H9 (cell line): ENCODE data around the gene DOCK1. TPM values are rescaled to one million over a fixed set of nuclear protein-coding genes. Genes with fewer than 3 reads are reported as not detected.

Source experiments
- DNase-seq: peaks from one replicate; pipeline ENCODE4 v3.0.0-alpha.2; 2017
- H2AFZ ChIP-seq: one replicate; pipeline ENCODE4 v1.6.1; 2013; ENCODE audit warnings: mild to moderate bottlenecking, low read length, control low read depth, moderate library complexity
- H2AK5ac ChIP-seq: 2 replicates; pipeline ENCODE4 v1.6.1; 2013; ENCODE audit warnings: low read length, control low read depth, mixed read lengths; ENCODE audit not compliant: insufficient read length
- H2BK120ac ChIP-seq: one replicate; pipeline ENCODE4 v1.6.1; 2013; ENCODE audit warnings: low read depth, mild to moderate bottlenecking, low read length, control low read depth, inconsistent platforms; ENCODE audit not compliant: poor library complexity, severe bottlenecking
- H2BK12ac ChIP-seq: 2 replicates; pipeline ENCODE4 v1.6.1; 2013; ENCODE audit warnings: low read length, control low read depth, mixed read lengths, low read depth; ENCODE audit not compliant: insufficient read length
- H2BK15ac ChIP-seq: 2 replicates; pipeline ENCODE4 v1.6.1; 2013; ENCODE audit warnings: low read depth, low read length, control low read depth
- H2BK20ac ChIP-seq: one replicate; pipeline ENCODE4 v1.6.1; 2013; ENCODE audit warnings: low read depth, mild to moderate bottlenecking, low read length, control low read depth, inconsistent platforms; ENCODE audit not compliant: poor library complexity, severe bottlenecking
- H2BK5ac ChIP-seq: 2 replicates; pipeline ENCODE4 v1.6.1; 2013; ENCODE audit warnings: low read length, control low read depth, mixed read lengths; ENCODE audit not compliant: insufficient read length
- H3K14ac ChIP-seq: 2 replicates; pipeline ENCODE4 v1.6.1; 2013; ENCODE audit warnings: low read length, control low read depth; ENCODE audit not compliant: insufficient read depth
- H3K18ac ChIP-seq: 2 replicates; pipeline ENCODE4 v1.6.1; 2013; ENCODE audit warnings: low read depth, mild to moderate bottlenecking, mixed read lengths, low read length, control low read depth; ENCODE audit not compliant: insufficient read length
- H3K23ac ChIP-seq: 2 replicates; pipeline ENCODE4 v1.6.1; 2013; ENCODE audit warnings: low read length, control low read depth, mixed read lengths, low read depth; ENCODE audit not compliant: insufficient read length
- H3K23me2 ChIP-seq: 2 replicates; pipeline ENCODE4 v1.6.1; 2013; ENCODE audit warnings: low read depth, mild to moderate bottlenecking, mixed read lengths, low read length, control low read depth; ENCODE audit not compliant: insufficient read length, poor library complexity, severe bottlenecking
- H3K27ac ChIP-seq: 2 replicates; pipeline ENCODE4 v1.5.1; 2013; ENCODE audit warnings: low read length, control low read depth, mixed read lengths, low read depth; ENCODE audit not compliant: insufficient read length
- H3K27me3 ChIP-seq: 2 replicates; pipeline ENCODE4 v1.6.1; 2013; ENCODE audit warnings: low read length, control low read depth, inconsistent platforms; ENCODE audit not compliant: insufficient read depth
- H3K4ac ChIP-seq: 2 replicates; pipeline ENCODE4 v1.6.1; 2013; ENCODE audit warnings: low read depth, mild to moderate bottlenecking, control low read depth, inconsistent platforms, low read length, moderate library complexity
- H3K4me1 ChIP-seq: 2 replicates; pipeline ENCODE4 v1.6.1; 2013; ENCODE audit warnings: low read length, control low read depth, inconsistent platforms; ENCODE audit not compliant: insufficient read depth
- H3K4me2 ChIP-seq: 2 replicates; pipeline ENCODE4 v1.6.1; 2013; ENCODE audit warnings: low read length, control low read depth, mixed read lengths; ENCODE audit not compliant: insufficient read length, insufficient read depth
- H3K56ac ChIP-seq: 2 replicates; pipeline ENCODE4 v1.6.1; 2013; ENCODE audit warnings: low read depth, mild to moderate bottlenecking, mixed read lengths, low read length, control low read depth; ENCODE audit not compliant: insufficient read length
- H3K79me1 ChIP-seq: 2 replicates; pipeline ENCODE4 v1.6.1; 2013; ENCODE audit warnings: low read depth, mild to moderate bottlenecking, moderate library complexity, low read length, control low read depth, inconsistent platforms; ENCODE audit not compliant: insufficient read depth, poor library complexity, severe bottlenecking
- H3K79me2 ChIP-seq: 2 replicates; pipeline ENCODE4 v1.6.1; 2013; ENCODE audit warnings: low read length, control low read depth, inconsistent platforms; ENCODE audit not compliant: insufficient read depth
- H3K9ac ChIP-seq: 2 replicates; pipeline ENCODE4 v1.6.1; 2013; ENCODE audit warnings: low read length, control low read depth, mixed read lengths; ENCODE audit not compliant: insufficient read length; ENCODE audit errors: extremely low read depth
- H3K9me3 ChIP-seq: one replicate; pipeline ENCODE4 v1.6.1; 2013; ENCODE audit warnings: low read depth, low read length, inconsistent platforms; ENCODE audit not compliant: control insufficient read depth
- H3T11ph ChIP-seq: one replicate; pipeline ENCODE4 v1.6.1; 2013; ENCODE audit warnings: mild to moderate bottlenecking, low read length, control low read depth, inconsistent platforms
- H4K20me1 ChIP-seq: one replicate; pipeline ENCODE4 v1.6.1; 2013; ENCODE audit not compliant: control insufficient read depth, insufficient read length, insufficient read depth
- H4K5ac ChIP-seq: 2 replicates; pipeline ENCODE4 v1.6.1; 2013; ENCODE audit warnings: low read depth, mild to moderate bottlenecking, mixed read lengths, low read length, control low read depth; ENCODE audit not compliant: insufficient read length
- H4K8ac ChIP-seq: replicated peaks from 2 replicates; pipeline ENCODE4 v1.6.1; 2013; ENCODE audit warnings: low read length, control low read depth, mixed read lengths, low read depth; ENCODE audit not compliant: insufficient read length
- H4K91ac ChIP-seq: 2 replicates; pipeline ENCODE4 v1.6.1; 2013; ENCODE audit warnings: low read depth, mild to moderate bottlenecking, moderate library complexity, mixed read lengths, low read length, control low read depth; ENCODE audit not compliant: insufficient read length
- H3K27ac Mint-ChIP-seq, 3 experiments: 2 replicates in 2 of 3; 3 replicates in 1 of 3; pipeline ENCODE4 v1.8.0; 2020 to 2021; ENCODE audit warnings: mixed read lengths in 3 of 3, mild to moderate bottlenecking in 1 of 3, moderate library complexity in 1 of 3
- H3K27me3 Mint-ChIP-seq: 2 replicates; pipeline ENCODE4 v1.8.0; 2021; ENCODE audit warnings: low read depth, mild to moderate bottlenecking, moderate library complexity, mixed read lengths
- H3K36me3 Mint-ChIP-seq, 3 experiments: 2 replicates in 2 of 3; 3 replicates in 1 of 3; pipeline ENCODE4 v1.8.0; 2020 to 2021; ENCODE audit warnings: low read depth in 3 of 3, mixed read lengths in 3 of 3; ENCODE audit not compliant: insufficient read depth in 1 of 3
- H3K4me1 Mint-ChIP-seq, 2 experiments: 2 replicates each; pipeline ENCODE4 v1.8.0; 2020; ENCODE audit warnings: mixed read lengths in 2 of 2
- H3K4me3 Mint-ChIP-seq, 2 experiments: 2 replicates in 1 of 2; 3 replicates in 1 of 2; pipeline ENCODE4 v1.8.0; 2020 to 2021; ENCODE audit warnings: mild to moderate bottlenecking in 2 of 2, mixed read lengths in 2 of 2, moderate library complexity in 1 of 2
- H3K9me3 Mint-ChIP-seq, 2 experiments: 2 replicates in 1 of 2; 3 replicates in 1 of 2; pipeline ENCODE4 v1.8.0; 2020; ENCODE audit warnings: mild to moderate bottlenecking in 2 of 2, mixed read lengths in 2 of 2, moderate library complexity in 1 of 2
- WGBS: extraction: QIAGEN DNeasy Blood & Tissue Kit; methylation state at CpG from one replicate; pipeline ENCODE4 v1.1.7; 2013; ENCODE audit warnings: missing lambda C conversion rate, low lambda C conversion rate, mixed read lengths; ENCODE audit not compliant: insufficient read length; ENCODE audit errors: extremely low coverage; 5-methylcytosine and 5-hydroxymethylcytosine counted together
- total RNA-seq: library from RNA; stranded (reverse); gene quantifications from 2 replicates; pipeline ENCODE4 v1.2.1, GENCODE V29; 2021
- TF ChIP-seq, protein P1 (sequence below): fragments of 200-600 bp; sonication (generic); conservative IDR thresholded peaks from 3 replicates; pipeline ENCODE4 v1.8.0; 2021; ENCODE audit warnings: antibody characterized with exemption, mild to moderate bottlenecking

Gene DOCK1
- total RNA-seq, 1 experiment from 2014 or later = 57.0 TPM

DNA sequence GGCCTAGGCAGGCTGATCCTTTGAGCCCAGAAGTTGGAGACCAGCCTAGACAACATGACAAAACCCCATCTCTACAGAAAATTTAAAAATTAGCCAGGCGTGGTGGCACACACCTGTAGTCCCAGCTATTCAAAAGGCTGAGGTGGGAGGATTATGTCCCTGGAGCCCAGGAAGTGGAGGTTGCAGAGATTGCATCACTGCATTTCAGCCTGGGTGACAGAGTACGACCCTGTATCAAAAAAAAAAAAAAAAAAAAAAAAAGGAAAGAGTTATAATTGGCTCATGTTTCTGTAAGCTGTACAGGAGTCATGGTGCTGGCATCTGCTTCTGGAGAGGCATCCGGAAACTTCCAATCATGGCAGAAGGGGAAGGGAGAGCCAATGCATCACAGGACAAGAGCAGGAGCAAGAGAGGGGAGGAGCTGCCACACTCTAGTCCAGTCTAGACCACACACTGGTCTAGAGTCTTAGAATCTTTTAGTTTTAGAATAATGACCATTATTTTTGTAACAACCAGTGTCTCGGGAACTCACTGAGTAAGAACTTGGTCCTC lies 16.8 kb downstream of the DOCK1 start:
- Mint-ChIP-seq H3K27ac (0 out of 7 replicates have a peak overlapping the region, but pooled peaks of 1 of the 3 experiments have one; percentile 34), H3K27me3 (no peaks in the 10 kb centered on the region), H3K9me3 (0 out of 5 replicates have a peak, but pooled peaks cover 0 to 2% of the 10 kb centered on the region in 2 experiments), H3K4me1 (peaks cover 2 to 14% of the 10 kb centered on the region in 2 experiments), H3K36me3 (peaks cover 24 to 38% (median 32%) of the 10 kb centered on the region in 3 experiments; a peak in 6 of 7 replicates), H3K4me3 (no peak overlapping the region)
- H3K27me3 ChIP-seq = no peaks in the 10 kb centered on the region
- H3K9me3 ChIP-seq = no peaks in the 10 kb centered on the region
- peaks cover 3% of the 10 kb centered on the region for H3K79me1 ChIP-seq
- H4K5ac ChIP-seq = no peak overlapping the region
- no peak overlapping the region for H2AK5ac ChIP-seq
- H3K14ac ChIP-seq = no peak overlapping the region
- no peak overlapping the region for H2BK120ac ChIP-seq
- DNase-seq = no peak
- H3K23ac ChIP-seq = no peak overlapping the region
- H3K18ac ChIP-seq = no peak overlapping the region
- H4K8ac ChIP-seq = no peak overlapping the region
- peaks cover 2% of the 10 kb centered on the region; the same call in 1 of the 2 replicates for H3K79me2 ChIP-seq
- no CpG with 5 or more reads among the region's 4 CpGs for WGBS
- H3K23me2 ChIP-seq = no peaks in the 10 kb centered on the region
- no peak overlapping the region for H3K4me2 ChIP-seq
- no peak overlapping the region for H2BK5ac ChIP-seq
- H3K9ac ChIP-seq = no peak overlapping the region
- H3K4me1 ChIP-seq = no peaks in the 10 kb centered on the region
- H3K27ac ChIP-seq = no peak overlapping the region
- no peaks in the 10 kb centered on the region for H4K20me1 ChIP-seq
- H2BK20ac ChIP-seq = no peak overlapping the region
- no peak overlapping the region for H3K4ac ChIP-seq
- TF ChIP-seq, protein P1, sequence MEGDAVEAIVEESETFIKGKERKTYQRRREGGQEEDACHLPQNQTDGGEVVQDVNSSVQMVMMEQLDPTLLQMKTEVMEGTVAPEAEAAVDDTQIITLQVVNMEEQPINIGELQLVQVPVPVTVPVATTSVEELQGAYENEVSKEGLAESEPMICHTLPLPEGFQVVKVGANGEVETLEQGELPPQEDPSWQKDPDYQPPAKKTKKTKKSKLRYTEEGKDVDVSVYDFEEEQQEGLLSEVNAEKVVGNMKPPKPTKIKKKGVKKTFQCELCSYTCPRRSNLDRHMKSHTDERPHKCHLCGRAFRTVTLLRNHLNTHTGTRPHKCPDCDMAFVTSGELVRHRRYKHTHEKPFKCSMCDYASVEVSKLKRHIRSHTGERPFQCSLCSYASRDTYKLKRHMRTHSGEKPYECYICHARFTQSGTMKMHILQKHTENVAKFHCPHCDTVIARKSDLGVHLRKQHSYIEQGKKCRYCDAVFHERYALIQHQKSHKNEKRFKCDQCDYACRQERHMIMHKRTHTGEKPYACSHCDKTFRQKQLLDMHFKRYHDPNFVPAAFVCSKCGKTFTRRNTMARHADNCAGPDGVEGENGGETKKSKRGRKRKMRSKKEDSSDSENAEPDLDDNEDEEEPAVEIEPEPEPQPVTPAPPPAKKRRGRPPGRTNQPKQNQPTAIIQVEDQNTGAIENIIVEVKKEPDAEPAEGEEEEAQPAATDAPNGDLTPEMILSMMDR = no peak
- H3K56ac ChIP-seq = no peak overlapping the region
- no peak overlapping the region for H3T11ph ChIP-seq
- H2AFZ ChIP-seq = no peak overlapping the region
- H2BK15ac ChIP-seq = no peak overlapping the region
- H4K91ac ChIP-seq = no peak overlapping the region
- H2BK12ac ChIP-seq = no peak overlapping the region
